H9 (cell line): ENCODE data around the gene MAPK8IP2. TPM values are rescaled to one million over a fixed set of nuclear protein-coding genes. Genes with fewer than 3 reads are reported as not detected.
"Not testable (repeated sequence)": the region's sequence is repeated elsewhere in the genome, so short reads cannot be mapped to it uniquely, and the experiment has no call there.

Source experiments
- DNase-seq: peaks from one replicate; pipeline ENCODE4 v3.0.0-alpha.2; 2017
- H2AFZ ChIP-seq: one replicate; pipeline ENCODE4 v1.6.1; 2013; ENCODE audit warnings: mild to moderate bottlenecking, low read length, control low read depth, moderate library complexity
- H2AK5ac ChIP-seq: 2 replicates; pipeline ENCODE4 v1.6.1; 2013; ENCODE audit warnings: low read length, control low read depth, mixed read lengths; ENCODE audit not compliant: insufficient read length
- H2BK120ac ChIP-seq: one replicate; pipeline ENCODE4 v1.6.1; 2013; ENCODE audit warnings: low read depth, mild to moderate bottlenecking, low read length, control low read depth, inconsistent platforms; ENCODE audit not compliant: poor library complexity, severe bottlenecking
- H2BK12ac ChIP-seq: 2 replicates; pipeline ENCODE4 v1.6.1; 2013; ENCODE audit warnings: low read length, control low read depth, mixed read lengths, low read depth; ENCODE audit not compliant: insufficient read length
- H2BK15ac ChIP-seq: 2 replicates; pipeline ENCODE4 v1.6.1; 2013; ENCODE audit warnings: low read depth, low read length, control low read depth
- H2BK20ac ChIP-seq: one replicate; pipeline ENCODE4 v1.6.1; 2013; ENCODE audit warnings: low read depth, mild to moderate bottlenecking, low read length, control low read depth, inconsistent platforms; ENCODE audit not compliant: poor library complexity, severe bottlenecking
- H2BK5ac ChIP-seq: 2 replicates; pipeline ENCODE4 v1.6.1; 2013; ENCODE audit warnings: low read length, control low read depth, mixed read lengths; ENCODE audit not compliant: insufficient read length
- H3K14ac ChIP-seq: 2 replicates; pipeline ENCODE4 v1.6.1; 2013; ENCODE audit warnings: low read length, control low read depth; ENCODE audit not compliant: insufficient read depth
- H3K18ac ChIP-seq: 2 replicates; pipeline ENCODE4 v1.6.1; 2013; ENCODE audit warnings: low read depth, mild to moderate bottlenecking, mixed read lengths, low read length, control low read depth; ENCODE audit not compliant: insufficient read length
- H3K23ac ChIP-seq: 2 replicates; pipeline ENCODE4 v1.6.1; 2013; ENCODE audit warnings: low read length, control low read depth, mixed read lengths, low read depth; ENCODE audit not compliant: insufficient read length
- H3K23me2 ChIP-seq: 2 replicates; pipeline ENCODE4 v1.6.1; 2013; ENCODE audit warnings: low read depth, mild to moderate bottlenecking, mixed read lengths, low read length, control low read depth; ENCODE audit not compliant: insufficient read length, poor library complexity, severe bottlenecking
- H3K27ac ChIP-seq: 2 replicates; pipeline ENCODE4 v1.5.1; 2013; ENCODE audit warnings: low read length, control low read depth, mixed read lengths, low read depth; ENCODE audit not compliant: insufficient read length
- H3K27me3 ChIP-seq: 2 replicates; pipeline ENCODE4 v1.6.1; 2013; ENCODE audit warnings: low read length, control low read depth, inconsistent platforms; ENCODE audit not compliant: insufficient read depth
- H3K4ac ChIP-seq: 2 replicates; pipeline ENCODE4 v1.6.1; 2013; ENCODE audit warnings: low read depth, mild to moderate bottlenecking, control low read depth, inconsistent platforms, low read length, moderate library complexity
- H3K4me1 ChIP-seq: 2 replicates; pipeline ENCODE4 v1.6.1; 2013; ENCODE audit warnings: low read length, control low read depth, inconsistent platforms; ENCODE audit not compliant: insufficient read depth
- H3K4me2 ChIP-seq: 2 replicates; pipeline ENCODE4 v1.6.1; 2013; ENCODE audit warnings: low read length, control low read depth, mixed read lengths; ENCODE audit not compliant: insufficient read length, insufficient read depth
- H3K56ac ChIP-seq: 2 replicates; pipeline ENCODE4 v1.6.1; 2013; ENCODE audit warnings: low read depth, mild to moderate bottlenecking, mixed read lengths, low read length, control low read depth; ENCODE audit not compliant: insufficient read length
- H3K79me1 ChIP-seq: 2 replicates; pipeline ENCODE4 v1.6.1; 2013; ENCODE audit warnings: low read depth, mild to moderate bottlenecking, moderate library complexity, low read length, control low read depth, inconsistent platforms; ENCODE audit not compliant: insufficient read depth, poor library complexity, severe bottlenecking
- H3K79me2 ChIP-seq: 2 replicates; pipeline ENCODE4 v1.6.1; 2013; ENCODE audit warnings: low read length, control low read depth, inconsistent platforms; ENCODE audit not compliant: insufficient read depth
- H3K9ac ChIP-seq: 2 replicates; pipeline ENCODE4 v1.6.1; 2013; ENCODE audit warnings: low read length, control low read depth, mixed read lengths; ENCODE audit not compliant: insufficient read length; ENCODE audit errors: extremely low read depth
- H3K9me3 ChIP-seq: one replicate; pipeline ENCODE4 v1.6.1; 2013; ENCODE audit warnings: low read depth, low read length, inconsistent platforms; ENCODE audit not compliant: control insufficient read depth
- H3T11ph ChIP-seq: one replicate; pipeline ENCODE4 v1.6.1; 2013; ENCODE audit warnings: mild to moderate bottlenecking, low read length, control low read depth, inconsistent platforms
- H4K20me1 ChIP-seq: one replicate; pipeline ENCODE4 v1.6.1; 2013; ENCODE audit not compliant: control insufficient read depth, insufficient read length, insufficient read depth
- H4K5ac ChIP-seq: 2 replicates; pipeline ENCODE4 v1.6.1; 2013; ENCODE audit warnings: low read depth, mild to moderate bottlenecking, mixed read lengths, low read length, control low read depth; ENCODE audit not compliant: insufficient read length
- H4K8ac ChIP-seq: replicated peaks from 2 replicates; pipeline ENCODE4 v1.6.1; 2013; ENCODE audit warnings: low read length, control low read depth, mixed read lengths, low read depth; ENCODE audit not compliant: insufficient read length
- H4K91ac ChIP-seq: 2 replicates; pipeline ENCODE4 v1.6.1; 2013; ENCODE audit warnings: low read depth, mild to moderate bottlenecking, moderate library complexity, mixed read lengths, low read length, control low read depth; ENCODE audit not compliant: insufficient read length
- H3K27ac Mint-ChIP-seq, 3 experiments: 2 replicates in 2 of 3; 3 replicates in 1 of 3; pipeline ENCODE4 v1.8.0; 2020 to 2021; ENCODE audit warnings: mixed read lengths in 3 of 3, mild to moderate bottlenecking in 1 of 3, moderate library complexity in 1 of 3
- H3K27me3 Mint-ChIP-seq: 2 replicates; pipeline ENCODE4 v1.8.0; 2021; ENCODE audit warnings: low read depth, mild to moderate bottlenecking, moderate library complexity, mixed read lengths
- H3K36me3 Mint-ChIP-seq, 3 experiments: 2 replicates in 2 of 3; 3 replicates in 1 of 3; pipeline ENCODE4 v1.8.0; 2020 to 2021; ENCODE audit warnings: low read depth in 3 of 3, mixed read lengths in 3 of 3; ENCODE audit not compliant: insufficient read depth in 1 of 3
- H3K4me1 Mint-ChIP-seq, 2 experiments: 2 replicates each; pipeline ENCODE4 v1.8.0; 2020; ENCODE audit warnings: mixed read lengths in 2 of 2
- H3K4me3 Mint-ChIP-seq, 2 experiments: 2 replicates in 1 of 2; 3 replicates in 1 of 2; pipeline ENCODE4 v1.8.0; 2020 to 2021; ENCODE audit warnings: mild to moderate bottlenecking in 2 of 2, mixed read lengths in 2 of 2, moderate library complexity in 1 of 2
- H3K9me3 Mint-ChIP-seq, 2 experiments: 2 replicates in 1 of 2; 3 replicates in 1 of 2; pipeline ENCODE4 v1.8.0; 2020; ENCODE audit warnings: mild to moderate bottlenecking in 2 of 2, mixed read lengths in 2 of 2, moderate library complexity in 1 of 2
- WGBS: extraction: QIAGEN DNeasy Blood & Tissue Kit; methylation state at CpG from one replicate; pipeline ENCODE4 v1.1.7; 2013; ENCODE audit warnings: missing lambda C conversion rate, low lambda C conversion rate, mixed read lengths; ENCODE audit not compliant: insufficient read length; ENCODE audit errors: extremely low coverage; 5-methylcytosine and 5-hydroxymethylcytosine counted together
- total RNA-seq: library from RNA; stranded (reverse); gene quantifications from 2 replicates; pipeline ENCODE4 v1.2.1, GENCODE V29; 2021
- TF ChIP-seq, protein P1 (sequence below): fragments of 200-600 bp; sonication (generic); conservative IDR thresholded peaks from 3 replicates; pipeline ENCODE4 v1.8.0; 2021; ENCODE audit warnings: antibody characterized with exemption, mild to moderate bottlenecking

The MAPK8IP2 gene
- total RNA-seq, 1 experiment from 2014 or later, result 5.7 TPM

DNA sequence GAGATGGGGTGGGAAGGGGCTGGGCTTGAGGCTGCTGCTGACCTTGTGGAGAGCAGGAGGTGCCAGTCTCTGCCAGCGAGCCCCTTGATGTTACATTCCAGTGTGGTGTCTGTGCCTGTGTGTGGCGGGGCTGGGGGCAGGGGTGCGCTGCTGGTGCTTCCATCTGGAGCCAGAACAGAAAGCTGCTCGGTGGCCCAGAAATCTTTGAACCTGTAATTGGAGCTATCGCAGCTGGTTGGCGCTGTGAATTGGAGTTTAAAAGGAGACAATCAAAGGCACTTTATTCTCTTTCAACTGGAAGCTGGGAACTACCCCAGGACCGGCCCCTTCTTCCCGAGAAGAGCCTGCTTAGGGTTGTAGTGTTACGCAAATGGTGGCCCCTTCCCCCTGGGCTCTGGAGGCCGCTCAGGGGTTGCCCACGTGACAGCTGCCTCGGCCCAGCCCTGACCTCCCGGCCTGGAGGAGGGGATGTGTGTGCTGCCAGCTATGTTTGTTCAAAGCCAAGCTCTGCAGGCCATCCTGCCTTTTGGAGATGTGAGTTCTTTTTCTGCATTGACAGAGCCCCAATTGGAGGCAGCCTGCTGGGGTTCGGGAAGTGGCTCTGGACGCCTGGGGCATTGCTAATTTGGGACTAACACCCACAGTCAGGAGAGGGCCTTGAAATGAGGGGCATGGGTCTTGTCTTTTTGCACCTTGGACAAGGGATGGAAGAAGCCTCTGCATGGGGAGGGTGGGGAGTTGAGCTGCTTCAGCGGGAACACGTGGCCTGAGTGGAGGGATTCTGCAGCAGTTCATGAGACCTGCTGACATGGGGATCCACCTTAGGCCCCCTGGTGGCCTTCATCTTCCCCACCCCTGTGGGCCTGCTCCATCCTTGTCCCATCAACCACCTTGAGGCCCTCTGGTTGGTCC, 41.4 kb downstream of the MAPK8IP2 start:
- no peak overlapping the region for H3K56ac ChIP-seq
- peaks cover 0 to 3% (median 3%) of the 10 kb centered on the region in 3 experiments; a peak in 2 of 7 replicates for H3K36me3 Mint-ChIP-seq
- H3K23ac ChIP-seq, result no peak overlapping the region
- H2BK20ac ChIP-seq, result no peak overlapping the region
- no peak overlapping the region for H3K9ac ChIP-seq
- H3K4me3 Mint-ChIP-seq, result peak overlapping the region; percentile 33 to 71
- no peak overlapping the region for H4K91ac ChIP-seq
- peaks cover 27 to 29% of the 10 kb centered on the region in 2 experiments for H3K4me1 Mint-ChIP-seq
- no peaks in the 10 kb centered on the region for H3K79me2 ChIP-seq
- H3K27me3 ChIP-seq, result peaks cover 13% of the 10 kb centered on the region; the same call in 1 of the 2 replicates
- H3K14ac ChIP-seq, result no peak overlapping the region
- H2BK15ac ChIP-seq, result no peak overlapping the region
- no peak overlapping the region for H4K8ac ChIP-seq
- no peak overlapping the region for H3K4ac ChIP-seq
- H2AK5ac ChIP-seq, result no peak overlapping the region
- peak overlapping the region; percentile 81 for H3K18ac ChIP-seq
- H2BK5ac ChIP-seq, result no peak overlapping the region
- H4K20me1 ChIP-seq, result no peaks in the 10 kb centered on the region
- TF ChIP-seq, protein P1, sequence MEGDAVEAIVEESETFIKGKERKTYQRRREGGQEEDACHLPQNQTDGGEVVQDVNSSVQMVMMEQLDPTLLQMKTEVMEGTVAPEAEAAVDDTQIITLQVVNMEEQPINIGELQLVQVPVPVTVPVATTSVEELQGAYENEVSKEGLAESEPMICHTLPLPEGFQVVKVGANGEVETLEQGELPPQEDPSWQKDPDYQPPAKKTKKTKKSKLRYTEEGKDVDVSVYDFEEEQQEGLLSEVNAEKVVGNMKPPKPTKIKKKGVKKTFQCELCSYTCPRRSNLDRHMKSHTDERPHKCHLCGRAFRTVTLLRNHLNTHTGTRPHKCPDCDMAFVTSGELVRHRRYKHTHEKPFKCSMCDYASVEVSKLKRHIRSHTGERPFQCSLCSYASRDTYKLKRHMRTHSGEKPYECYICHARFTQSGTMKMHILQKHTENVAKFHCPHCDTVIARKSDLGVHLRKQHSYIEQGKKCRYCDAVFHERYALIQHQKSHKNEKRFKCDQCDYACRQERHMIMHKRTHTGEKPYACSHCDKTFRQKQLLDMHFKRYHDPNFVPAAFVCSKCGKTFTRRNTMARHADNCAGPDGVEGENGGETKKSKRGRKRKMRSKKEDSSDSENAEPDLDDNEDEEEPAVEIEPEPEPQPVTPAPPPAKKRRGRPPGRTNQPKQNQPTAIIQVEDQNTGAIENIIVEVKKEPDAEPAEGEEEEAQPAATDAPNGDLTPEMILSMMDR, result peak; percentile 29; the same call in 2 of the 3 replicates
- H3K4me2 ChIP-seq, result peak overlapping the region; percentile 18
- H3T11ph ChIP-seq, result no peak overlapping the region
- peak overlapping the region; percentile 67 to 93 (median 85); a peak in 5 of 7 replicates for H3K27ac Mint-ChIP-seq
- no peaks in the 10 kb centered on the region for H3K79me1 ChIP-seq
- peaks cover 6 to 8% of the 10 kb centered on the region in 2 experiments for H3K9me3 Mint-ChIP-seq
- H2AFZ ChIP-seq, result no peak overlapping the region
- H3K9me3 ChIP-seq, result no peaks in the 10 kb centered on the region
- WGBS, result no CpG with 5 or more reads among the region's 17 CpGs
- no peak overlapping the region for H2BK120ac ChIP-seq
- peaks cover 5% of the 10 kb centered on the region; the same call in 1 of the 2 replicates for H3K4me1 ChIP-seq
- H3K27ac ChIP-seq, result no peak overlapping the region
- no peaks in the 10 kb centered on the region for H3K23me2 ChIP-seq
- no peak overlapping the region for H2BK12ac ChIP-seq
- H3K27me3 Mint-ChIP-seq, result peaks cover 11% of the 10 kb centered on the region
- no peak overlapping the region for H4K5ac ChIP-seq
- peak; percentile 91 for DNase-seq

DNA sequence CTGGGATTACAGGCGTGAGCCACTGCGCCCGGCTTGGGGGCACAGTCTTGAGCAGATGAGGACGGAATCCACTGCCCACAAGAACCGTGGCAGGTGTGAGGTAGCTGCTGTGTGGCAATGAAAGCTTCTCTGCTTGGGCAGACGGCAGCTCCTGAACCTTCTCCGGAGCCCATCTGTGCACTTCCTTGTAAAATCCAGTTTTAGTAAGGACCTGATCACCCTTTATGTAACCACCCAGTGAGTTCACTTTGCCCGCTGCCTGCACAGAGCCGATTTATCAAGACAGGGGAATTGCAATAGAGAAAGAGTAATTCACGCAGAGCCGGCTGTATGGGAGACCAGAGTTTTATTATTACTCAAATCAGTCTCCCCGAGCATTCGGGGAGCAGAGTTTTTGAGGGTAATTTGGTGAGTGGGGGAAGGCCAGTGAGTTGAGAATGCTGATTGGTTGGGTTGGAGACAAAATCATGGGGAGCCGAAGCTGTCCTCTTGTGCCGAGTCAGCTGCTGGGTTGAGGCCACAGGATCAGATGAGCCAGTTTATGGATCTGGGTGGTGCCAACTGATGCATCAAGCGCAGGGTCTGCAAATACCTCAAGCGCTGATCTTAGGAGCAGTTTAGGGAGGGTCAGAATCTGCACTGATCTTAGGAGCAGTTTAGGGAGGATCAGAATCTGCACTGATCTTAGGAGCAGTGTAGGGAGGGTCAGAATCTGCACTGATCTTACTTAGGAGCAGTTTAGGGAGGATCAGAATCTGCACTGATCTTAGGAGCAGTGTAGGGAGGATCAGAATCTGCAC, 42.6 kb downstream of the MAPK8IP2 start:
- H2BK15ac ChIP-seq, H3K79me1 ChIP-seq, H2BK20ac ChIP-seq, H3K9me3 ChIP-seq, H3K4me1 ChIP-seq, H2BK12ac ChIP-seq, H3K23ac ChIP-seq, H3K4me3 Mint-ChIP-seq, H3K36me3 Mint-ChIP-seq, H3K9ac ChIP-seq, H4K91ac ChIP-seq, H3K23me2 ChIP-seq, H4K5ac ChIP-seq, H2AFZ ChIP-seq, H4K8ac ChIP-seq, H2BK5ac ChIP-seq, H3K18ac ChIP-seq, H3T11ph ChIP-seq, H3K56ac ChIP-seq, DNase-seq, H4K20me1 ChIP-seq, H3K14ac ChIP-seq, H2AK5ac ChIP-seq, H3K27ac ChIP-seq, H3K79me2 ChIP-seq, H3K4ac ChIP-seq, H3K27ac Mint-ChIP-seq, H3K4me2 ChIP-seq, H2BK120ac ChIP-seq: not testable (repeated sequence)
- Mint-ChIP-seq H3K4me1 (peaks cover 27 to 29% of the 10 kb centered on the region in 2 experiments), H3K9me3 (peaks cover 13 to 14% of the 10 kb centered on the region in 2 experiments), H3K27me3 (peaks cover 13% of the 10 kb centered on the region)
- H3K27me3 ChIP-seq, result peaks cover 13% of the 10 kb centered on the region; the same call in 1 of the 2 replicates
- WGBS, result no CpG with 5 or more reads among the region's 17 CpGs
